Dermis microvascular lymphatic vessel endothelial cell (primary cell): ENCODE data around the gene FBN3. TPM values are rescaled to one million over a fixed set of nuclear protein-coding genes. Genes with fewer than 3 reads are reported as not detected.
"Not testable (repeated sequence)": the region's sequence is repeated elsewhere in the genome, so short reads cannot be mapped to it uniquely, and the experiment has no call there.

ENCODE experiments used
- DNase-seq, 2 donors: peaks; one replicate each; pipeline versions ENCODE4 v3.0.0 to v3.0.0-alpha.2; 2010; ENCODE audit warnings: low read depth in 2 of 2
- total RNA-seq: library from RNA; depleted of rRNA; stranded (reverse); fragments of >200 nt; gene quantifications from 2 replicates; pipeline ENCODE4 v1.2.1, GENCODE V29; 2014

The FBN3 gene
- total RNA-seq, 1 donor from 2014 or later: not detected

GRCh38 chr19:8117991-8118390, 31.4 kb downstream of the FBN3 start:
- no peak for DNase-seq

GRCh38 chr19:8116437-8117293, 32.7 kb downstream of the FBN3 start:
- DNase-seq: no peak

- no peak for DNase-seq
Measured at GRCh38 chr19:8115805-8116396, 33.5 kb downstream of the FBN3 start.

- no peak for DNase-seq
Measured at GRCh38 chr19:8113017-8113416, 36.4 kb downstream of the FBN3 start.

- DNase-seq: no peak
Measured at GRCh38 chr19:8111376-8111775, 38.0 kb downstream of the FBN3 start.

- DNase-seq: no peak
Measured at GRCh38 chr19:8110931-8111330, 38.5 kb downstream of the FBN3 start.

- no peak for DNase-seq
Measured at GRCh38 chr19:8109890-8110662, 39.3 kb downstream of the FBN3 start.

GRCh38 chr19:8109455-8109854, 39.9 kb downstream of the FBN3 start:
- DNase-seq: no peak

- no peak for DNase-seq
Measured at GRCh38 chr19:8108560-8109445, 40.6 kb downstream of the FBN3 start.

GRCh38 chr19:8107301-8107903, 42.0 kb downstream of the FBN3 start:
- no peak for DNase-seq

GRCh38 chr19:8105471-8105870, 43.9 kb downstream of the FBN3 start:
- DNase-seq: no peak

- not testable (repeated sequence) for DNase-seq
Measured at GRCh38 chr19:8101910-8102309, 47.5 kb downstream of the FBN3 start.

GRCh38 chr19:8101311-8101710, 48.1 kb downstream of the FBN3 start:
- no peak for DNase-seq

- DNase-seq: no peak
Measured at GRCh38 chr19:8097681-8098567, 51.5 kb downstream of the FBN3 start.

GRCh38 chr19:8097198-8097597, 52.2 kb downstream of the FBN3 start:
- DNase-seq: no peak

GRCh38 chr19:8096071-8096470, 53.3 kb downstream of the FBN3 start:
- DNase-seq: no peak

GRCh38 chr19:8095354-8095886, 54.0 kb downstream of the FBN3 start:
- no peak for DNase-seq

- DNase-seq: no peak
Measured at GRCh38 chr19:8094336-8094735, 55.1 kb downstream of the FBN3 start.

GRCh38 chr19:8093740-8094139, 55.7 kb downstream of the FBN3 start:
- no peak for DNase-seq

- DNase-seq: no peak
Measured at GRCh38 chr19:8090950-8091349, 58.4 kb downstream of the FBN3 start.
